HEK293T (cell line): ENCODE data around the gene INSC.
A peak's percentile ranks its signal among the peaks of the same experiment; 100 is the strongest.
"Not testable (repeated sequence)": the region's sequence is repeated elsewhere in the genome, so short reads cannot be mapped to it uniquely, and the experiment has no call there.

Experiments used
- CTCF ChIA-PET: fragments of 350-600 bp; formaldehyde crosslinking; extraction: SDS; loops from one replicate; lab custom pipeline; 2021; ENCODE audit warnings: antibody characterized with exemption, inconsistent platforms; lab: Yijun Ruan, JAX
- POLR2A ChIA-PET: fragments of 350-600 bp; formaldehyde crosslinking; extraction: SDS; loops from one replicate; lab custom pipeline; 2020; ENCODE audit warnings: antibody characterized with exemption, inconsistent platforms; lab: Yijun Ruan, JAX
- DNase-seq: peaks from one replicate; pipeline ENCODE4 v3.0.0; 2012; ENCODE audit warnings: mixed read lengths; ENCODE audit errors: extremely low spot score
- ARNT ChIP-seq: fragments of 450-650 bp; IDR thresholded peaks from 2 replicates; pipeline ENCODE4 v1.6.1; 2017; ENCODE audit warnings: mild to moderate bottlenecking
- BHLHE40 ChIP-seq: fragments of 450-650 bp; IDR thresholded peaks from 2 replicates; pipeline ENCODE4 v1.6.1; 2016; ENCODE audit warnings: mild to moderate bottlenecking, moderate library complexity, borderline replicate concordance
- CTBP1 ChIP-seq: fragments of 450-650 bp; IDR thresholded peaks from 2 replicates; pipeline ENCODE4 v1.6.1; 2016; ENCODE audit warnings: borderline replicate concordance
- ELF4 ChIP-seq: fragments of 450-650 bp; IDR thresholded peaks from 2 replicates; pipeline ENCODE4 v1.6.1; 2017; ENCODE audit warnings: antibody characterized with exemption
- FOXA1 ChIP-seq: fragments of 450-650 bp; IDR thresholded peaks from 2 replicates; pipeline ENCODE4 v1.6.1; 2016; ENCODE audit warnings: mild to moderate bottlenecking
- FOXK2 ChIP-seq: fragments of 450-650 bp; IDR thresholded peaks from 2 replicates; pipeline ENCODE4 v1.6.1; 2016; ENCODE audit warnings: mild to moderate bottlenecking
- FOXM1 ChIP-seq: fragments of 450-650 bp; IDR thresholded peaks from 2 replicates; pipeline ENCODE4 v1.6.1; 2017; ENCODE audit warnings: mild to moderate bottlenecking, borderline replicate concordance
- HDGF ChIP-seq: fragments of 450-650 bp; IDR thresholded peaks from 2 replicates; pipeline ENCODE4 v1.6.1; 2017; ENCODE audit warnings: antibody characterized with exemption, borderline replicate concordance
- L3MBTL2 ChIP-seq: fragments of 450-650 bp; conservative IDR thresholded peaks from 2 replicates; pipeline ENCODE4 v1.6.1; 2016; ENCODE audit warnings: mild to moderate bottlenecking
- LEF1 ChIP-seq: fragments of 450-650 bp; IDR thresholded peaks from 2 replicates; pipeline ENCODE4 v1.6.1; 2017; ENCODE audit warnings: mild to moderate bottlenecking, borderline replicate concordance
- NFRKB ChIP-seq: fragments of 450-650 bp; IDR thresholded peaks from 2 replicates; pipeline ENCODE4 v1.6.1; 2016; ENCODE audit warnings: mild to moderate bottlenecking, moderate library complexity
- PKNOX1 ChIP-seq: fragments of 450-650 bp; IDR thresholded peaks from 2 replicates; pipeline ENCODE4 v1.6.1; 2016
- SP1 ChIP-seq: fragments of 450-650 bp; IDR thresholded peaks from 2 replicates; pipeline ENCODE4 v1.6.1; 2017
- SUZ12 ChIP-seq: fragments of 450-650 bp; IDR thresholded peaks from 2 replicates; pipeline ENCODE4 v1.6.1; 2016; ENCODE audit warnings: mild to moderate bottlenecking
- TARDBP ChIP-seq: fragments of 450-650 bp; IDR thresholded peaks from 2 replicates; pipeline ENCODE4 v1.6.1; 2016
- ZNF384 ChIP-seq: fragments of 450-650 bp; IDR thresholded peaks from 2 replicates; pipeline ENCODE4 v1.6.1; 2016

INSC gene

GRCh38 chr11:15114501-15115475 lies at the start of gene INSC:
INSC (plus strand) TSS chr11:15114923; CDS start chr11:15149175, 34,252 bp downstream.
- ChIA-PET CTCF (interaction anchor here (1.2 kb wide), 2 partner anchors 14 to 15 kb away, joined by 3 to 4 read pairs; no protein-coding TSS in a partner anchor), POLR2A (no interaction called here)
- no peak for DNase-seq
- TF ChIP-seq ARNT (no peak), SUZ12 (no peak), ELF4 (no peak), TARDBP (no peak), NFRKB (no peak), SP1 (no peak), ZNF384 (no peak), LEF1 (no peak), CTBP1 (no peak), FOXM1 (no peak), FOXA1 (no peak), PKNOX1 (no peak), HDGF (no peak), BHLHE40 (no peak), FOXK2 (no peak), L3MBTL2 (no peak)

- POLR2A ChIA-PET, CTCF ChIA-PET, DNase-seq: not testable (repeated sequence)
Measured at GRCh38 chr11:15069751-15070150, 45.0 kb upstream of the INSC start.

GRCh38 chr11:15071556-15072255 lies 43.0 kb upstream of the INSC start:
- no peak for TF ChIP-seq LEF1
- CTCF ChIA-PET, result no interaction called here
- POLR2A ChIA-PET, result no interaction called here
- DNase-seq, result no peak

GRCh38 chr11:15072551-15073143 lies 42.1 kb upstream of the INSC start:
- ChIA-PET POLR2A (interaction anchor here (0.6 to 2.3 kb wide), 9 partner anchors 10 to 552 kb away, joined by 3 to 9 read pairs (median 6); partner anchors contain the start of genes CYP2R1 and PSMA1), CTCF (interaction anchor here (1.2 to 5.0 kb wide), 2 partner anchors 67 to 97 kb away, joined by 5 to 36 read pairs; no protein-coding TSS in a partner anchor)
- DNase-seq, result no peak
- no peak for TF ChIP-seq TARDBP
- no peak for TF ChIP-seq FOXK2
- no peak for TF ChIP-seq HDGF
- TF ChIP-seq SUZ12, result no peak
- TF ChIP-seq ZNF384, result no peak
- no peak for TF ChIP-seq ARNT
- no peak for TF ChIP-seq ELF4
- no peak for TF ChIP-seq SP1
- no peak for TF ChIP-seq PKNOX1
- no peak for TF ChIP-seq LEF1
- no peak for TF ChIP-seq FOXM1
- no peak for TF ChIP-seq NFRKB

GRCh38 chr11:15073361-15074205 lies 41.1 kb upstream of the INSC start, which contains the start of gene CALCB:
CALCB (plus strand) TSS chr11:15073593; CDS start chr11:15074719, 1,126 bp downstream.
- POLR2A ChIA-PET, result interaction anchor here (0.6 to 2.3 kb wide), 12 partner anchors 11 to 553 kb away, joined by 3 to 9 read pairs (median 5); partner anchors contain the start of genes CYP2R1 and PSMA1
- peak; percentile 63 for DNase-seq
- TF ChIP-seq ARNT, result no peak
- no peak for TF ChIP-seq SUZ12
- TF ChIP-seq HDGF, result no peak
- TF ChIP-seq CTBP1, result no peak
- TF ChIP-seq ZNF384, result no peak
- TF ChIP-seq L3MBTL2, result peak; percentile 42; the same call in 1 of the 2 replicates
- no peak for TF ChIP-seq FOXM1
- no peak for TF ChIP-seq ELF4
- CTCF ChIA-PET, result interaction anchor here (0.6 to 5.0 kb wide), 8 partner anchors 11 to 165 kb away, joined by 3 to 64 read pairs (median 6); no protein-coding TSS in a partner anchor
